ENCODE data around the gene TMEM131.

The TMEM131 gene

GRCh38 chr2:97785818-97786217 is 209.9 kb downstream of the TMEM131 start:
- Histone ChIP-seq H3K36me3 (peaks cover under 1 to 40% (median 24%) of the 10 kb centered on the region in 3 donors), H3K27ac (no peak overlapping the region), H3K4me3 (no peak overlapping the region), H3K27me3 (no peaks in the 10 kb centered on the region), H3K4me1 (no peaks in the 10 kb centered on the region), H3K9me3 (no peaks in the 10 kb centered on the region)
- intact Hi-C loops (cut with DNase I; ENCODE audit: low total_unique reads), result no loop called here
- DNase-seq, result no peak
- TF ChIP-seq CTCF (IDR thresholded peaks at IDR 0.05), result no peak

GRCh38 chr2:97784953-97785352 is 210.8 kb downstream of the TMEM131 start:
- TF ChIP-seq CTCF (IDR thresholded peaks at IDR 0.05), result no peak
- H3K9me3 ChIP-seq, result no peaks in the 10 kb centered on the region
- H3K4me3 ChIP-seq, result no peak overlapping the region
- H3K27ac ChIP-seq, result no peak overlapping the region
- intact Hi-C loops (cut with DNase I; ENCODE audit: low total_unique reads), result no loop called here
- H3K4me1 ChIP-seq, result no peaks in the 10 kb centered on the region
- DNase-seq, result no peak
- H3K27me3 ChIP-seq, result no peaks in the 10 kb centered on the region
- peaks cover 0 to 34% (median 16%) of the 10 kb centered on the region in 3 donors for H3K36me3 ChIP-seq

GRCh38 chr2:97781981-97782380 is 213.8 kb downstream of the TMEM131 start:
- no peak for DNase-seq
- no peak for TF ChIP-seq CTCF (IDR thresholded peaks at IDR 0.05)
- Histone ChIP-seq H3K4me1 (no peaks in the 10 kb centered on the region), H3K9me3 (no peaks in the 10 kb centered on the region), H3K36me3 (peaks cover 0 to 25% (median 8%) of the 10 kb centered on the region in 3 donors), H3K27me3 (no peaks in the 10 kb centered on the region), H3K27ac (no peak overlapping the region), H3K4me3 (no peak overlapping the region)
- intact Hi-C loops (cut with DNase I; ENCODE audit: low total_unique reads), result no loop called here

GRCh38 chr2:97779141-97779540 is 216.6 kb downstream of the TMEM131 start:
- Histone ChIP-seq H3K27me3 (no peaks in the 10 kb centered on the region), H3K27ac (no peak overlapping the region), H3K36me3 (peaks cover 16 to 42% (median 18%) of the 10 kb centered on the region in 3 donors), H3K9me3 (no peaks in the 10 kb centered on the region), H3K4me1 (no peaks in the 10 kb centered on the region), H3K4me3 (no peak overlapping the region)
- TF ChIP-seq CTCF (IDR thresholded peaks at IDR 0.05), result no peak
- intact Hi-C loops (cut with DNase I; ENCODE audit: low total_unique reads), result no loop called here
- DNase-seq, result no peak

- Histone ChIP-seq H3K4me1 (no peaks in the 10 kb centered on the region), H3K4me3 (no peak overlapping the region), H3K36me3 (peaks cover 38 to 75% (median 56%) of the 10 kb centered on the region in 3 donors), H3K27me3 (no peaks in the 10 kb centered on the region), H3K9me3 (no peaks in the 10 kb centered on the region), H3K27ac (no peak overlapping the region)
- intact Hi-C loops (cut with DNase I; ENCODE audit: low total_unique reads), result no loop called here
- no peak for TF ChIP-seq CTCF (IDR thresholded peaks at IDR 0.05)
- DNase-seq, result no peak
These were observed 220.7 kb downstream of the TMEM131 start for GRCh38 chr2:97775074-97775473.

GRCh38 chr2:97774425-97774824 is 221.3 kb downstream of the TMEM131 start:
- Histone ChIP-seq H3K9me3 (no peaks in the 10 kb centered on the region), H3K36me3 (peaks cover 38 to 78% (median 56%) of the 10 kb centered on the region in 3 donors), H3K27me3 (no peaks in the 10 kb centered on the region), H3K4me1 (no peaks in the 10 kb centered on the region), H3K27ac (no peak overlapping the region), H3K4me3 (no peak overlapping the region)
- no peak for TF ChIP-seq CTCF (IDR thresholded peaks at IDR 0.05)
- intact Hi-C loops (cut with DNase I; ENCODE audit: low total_unique reads), result no loop called here
- DNase-seq, result no peak

Measured in tibial artery (tissue), 4 donors.